GM19438 (cell line): ENCODE data around the gene GABARAPL1.
"Not testable (repeated sequence)": the region's sequence is repeated elsewhere in the genome, so short reads cannot be mapped to it uniquely, and the experiment has no call there.

Experiments
- ATAC-seq: cut with Tn5 transposase; IDR thresholded peaks from one replicate; pipeline ENCODE4 v1.9.1; 2021; ENCODE audit warnings: low read depth; ENCODE audit not compliant: unreplicated experiment

The GABARAPL1 gene

GRCh38 chr12:10196210-10196609 lies 16.5 kb upstream of the GABARAPL1 start:
- ATAC-seq, result no peak

DNA sequence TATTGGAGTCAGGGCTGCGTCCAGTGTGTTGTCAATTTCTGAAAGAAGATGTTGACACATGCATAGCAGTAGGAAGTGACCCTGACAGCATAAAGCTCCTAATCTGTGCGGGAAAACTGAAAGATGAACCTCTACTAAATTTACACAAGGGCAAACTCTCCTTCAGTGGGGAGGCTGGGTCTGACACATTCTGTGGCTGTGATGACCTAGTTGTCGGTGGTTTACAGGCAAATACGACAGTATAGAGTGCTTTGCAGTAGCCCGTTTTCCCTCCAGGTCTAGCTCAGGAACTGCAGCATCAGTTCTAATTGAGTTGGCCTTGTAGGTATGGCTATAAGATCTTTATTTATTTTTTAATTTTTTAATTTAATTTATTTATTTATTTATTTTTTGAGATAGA lies 14.8 kb upstream of the GABARAPL1 start:
- ATAC-seq, result no peak

GRCh38 chr12:10204495-10204894 lies 8.2 kb upstream of the GABARAPL1 start:
- not testable (repeated sequence) for ATAC-seq

DNA sequence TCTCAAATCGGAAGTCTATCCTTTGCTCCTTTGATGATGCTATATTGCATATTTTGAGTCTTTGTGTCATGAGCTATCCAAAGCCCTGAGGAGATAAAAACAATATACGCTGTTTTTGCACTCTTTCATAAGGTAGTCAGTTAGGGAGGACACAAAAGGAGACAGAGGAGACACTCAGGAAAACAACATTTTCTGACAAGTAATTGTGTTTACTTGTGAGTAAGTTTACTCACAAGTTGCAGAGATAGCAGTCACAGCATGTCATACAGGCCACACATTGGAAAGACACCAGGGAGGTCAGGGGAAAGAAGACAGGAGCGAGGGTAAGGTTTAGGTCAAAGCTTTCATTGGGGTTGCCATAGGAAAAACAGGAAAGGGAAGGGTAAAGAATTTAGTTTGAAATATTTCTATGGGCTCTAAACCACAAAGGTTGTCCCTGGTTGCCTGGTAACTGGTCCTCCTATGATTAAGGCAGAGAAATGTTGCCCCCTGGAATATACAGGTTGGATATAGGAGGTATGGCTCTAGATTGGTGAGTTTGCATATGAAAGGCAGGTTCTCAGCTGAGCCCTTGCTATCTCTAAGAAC lies 7.4 kb upstream of the GABARAPL1 start:
- no peak for ATAC-seq

DNA sequence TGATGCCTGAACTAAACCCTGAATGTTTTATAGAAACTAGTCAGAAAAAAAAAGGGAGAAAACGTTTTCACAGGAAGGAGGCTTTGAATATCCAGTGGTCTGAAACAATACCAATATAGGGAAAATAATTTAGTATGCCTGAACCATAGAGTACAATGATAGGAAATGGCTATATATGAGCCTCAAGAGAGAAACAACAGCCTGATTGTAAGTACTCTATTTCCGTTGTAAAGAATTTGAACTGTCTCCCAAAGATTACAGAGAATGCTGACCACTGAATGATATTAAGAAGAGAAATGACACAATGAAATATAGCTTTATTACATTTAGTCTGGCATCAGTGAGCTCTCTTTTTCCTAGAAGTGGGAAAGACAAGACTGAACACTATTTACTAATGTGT lies 5.5 kb upstream of the GABARAPL1 start:
- ATAC-seq, result no peak

DNA sequence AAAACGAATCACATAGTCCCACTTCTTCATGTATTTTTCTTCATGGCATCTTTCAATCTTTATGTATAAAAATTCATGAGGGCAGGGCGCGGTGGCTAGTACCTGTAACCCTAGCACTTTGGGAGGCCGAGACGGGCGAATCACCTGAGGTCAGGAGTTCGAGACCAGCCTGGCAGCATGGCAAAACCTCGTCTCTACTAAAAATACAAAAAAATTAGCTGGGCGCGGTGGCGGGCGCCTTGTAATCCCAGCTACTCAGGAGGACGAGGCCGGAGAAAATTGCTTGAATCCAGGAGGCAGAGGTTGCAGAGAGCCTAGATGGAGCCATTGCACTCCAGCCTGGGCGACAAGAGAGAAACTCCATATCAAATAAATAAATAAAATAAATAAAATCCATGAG lies 2.5 kb upstream of the GABARAPL1 start:
- no peak for ATAC-seq

GRCh38 chr12:10211101-10211939 lies 1.4 kb upstream of the GABARAPL1 start:
- ATAC-seq, result no peak

GRCh38 chr12:10211940-10212738 lies 538 bp upstream of the GABARAPL1 start:
- peak; percentile 65 for ATAC-seq

DNA sequence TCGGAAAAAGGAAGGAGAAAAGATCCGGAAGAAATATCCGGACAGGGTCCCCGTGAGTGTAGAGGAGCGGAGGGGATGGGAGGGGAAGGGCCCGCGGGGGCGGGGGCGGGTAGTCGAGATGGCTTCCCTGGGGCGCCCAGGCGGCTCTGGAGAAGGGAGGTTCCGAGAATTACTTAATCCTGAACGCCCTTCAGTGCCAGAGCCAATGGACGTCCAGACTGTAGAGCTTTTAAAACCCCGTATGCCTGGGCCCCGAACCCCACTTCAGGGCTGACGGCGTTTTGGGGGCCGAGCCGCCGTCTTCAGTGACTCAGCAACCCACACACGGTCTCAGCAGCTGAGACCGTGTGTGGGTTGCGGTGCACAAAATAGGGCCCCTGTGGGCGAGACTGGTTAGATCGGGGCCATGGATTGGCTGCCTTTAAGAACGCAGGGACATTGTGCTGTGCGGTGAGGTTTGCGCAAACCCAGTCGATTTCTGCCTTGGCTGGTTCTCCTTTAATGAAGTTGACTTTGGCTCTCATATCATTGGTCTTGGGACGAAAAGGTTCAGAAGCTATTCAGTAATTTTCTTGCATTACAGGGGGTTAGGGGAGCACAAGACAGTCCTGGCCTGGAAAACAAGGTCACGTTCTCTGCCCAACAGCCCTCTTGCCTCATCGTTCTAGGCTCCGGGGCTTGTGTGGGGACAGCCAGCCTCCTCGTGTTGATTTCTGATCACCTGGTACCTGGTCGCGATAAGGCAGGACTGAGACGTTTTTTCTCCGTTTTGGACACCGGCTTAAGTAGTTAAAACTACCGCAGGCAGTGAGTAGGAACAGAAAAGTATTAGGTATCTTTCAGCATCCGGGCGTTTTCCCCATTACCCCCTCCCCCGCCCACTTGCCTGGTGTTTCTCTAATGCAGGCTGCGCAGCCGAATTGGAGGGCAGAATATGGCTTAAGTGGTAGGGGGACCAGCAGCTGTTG lies 775 bp downstream of the GABARAPL1 start:
- peak; percentile 19 for ATAC-seq

DNA sequence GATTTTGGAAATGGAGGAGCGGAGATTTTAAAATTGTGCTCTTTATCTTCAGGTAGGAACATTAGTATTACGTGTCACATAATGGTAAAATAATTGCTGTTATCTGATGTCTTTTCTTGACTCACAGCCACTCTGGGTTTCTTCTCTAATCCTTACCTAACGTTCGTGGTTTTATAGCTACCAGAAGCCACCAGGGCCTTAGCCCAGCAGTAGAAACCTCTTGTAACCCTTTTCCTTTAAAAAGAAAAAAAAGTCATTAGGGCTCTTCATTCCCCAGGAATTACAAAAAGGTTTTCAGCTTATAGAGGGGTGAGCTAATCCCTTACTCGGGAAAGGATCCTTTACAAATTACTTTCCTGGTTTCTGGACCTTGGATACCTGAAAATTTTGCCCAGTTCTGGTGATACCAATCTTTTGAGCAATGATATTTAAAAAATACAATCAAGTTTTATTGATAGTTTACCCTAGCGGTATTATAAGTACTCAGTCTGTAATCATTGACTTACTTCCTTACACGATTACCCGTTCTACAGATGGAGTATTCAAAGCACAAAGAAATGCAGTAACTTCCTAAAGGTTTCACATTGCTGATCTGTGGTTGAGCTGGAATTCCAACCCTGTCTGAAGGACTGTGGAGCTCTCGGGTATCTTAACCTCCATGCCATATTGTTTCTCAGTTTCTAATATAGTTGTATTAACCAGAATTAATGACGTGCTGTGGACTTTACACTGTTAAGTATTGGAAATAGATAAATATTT lies 1.6 kb downstream of the GABARAPL1 start:
- ATAC-seq, result no peak

DNA sequence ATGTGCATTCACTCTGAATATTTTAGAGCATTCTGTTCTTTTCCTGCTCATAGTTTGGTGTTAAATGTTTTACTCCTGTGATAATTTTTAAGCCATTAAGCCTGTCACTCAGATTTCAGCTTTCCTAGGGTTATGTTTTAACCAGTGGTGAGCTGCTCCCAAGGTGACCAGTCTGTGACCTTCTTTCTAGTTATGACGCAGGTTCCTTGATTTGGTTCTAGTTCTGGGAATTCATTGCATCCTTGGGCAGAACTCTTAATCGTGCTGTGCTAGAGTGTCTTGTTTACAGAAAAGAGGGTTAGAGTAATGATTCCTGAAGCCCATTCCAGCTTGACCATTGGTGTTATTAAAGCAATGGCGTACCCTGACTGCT lies 2.2 kb downstream of the GABARAPL1 start:
- ATAC-seq, result no peak

GRCh38 chr12:10215436-10215835 lies 2.8 kb downstream of the GABARAPL1 start:
- ATAC-seq, result no peak

- not testable (repeated sequence) for ATAC-seq
Measured at GRCh38 chr12:10215946-10216345, 3.3 kb downstream of the GABARAPL1 start.

- no peak for ATAC-seq
Measured at GRCh38 chr12:10218021-10218420, 5.3 kb downstream of the GABARAPL1 start.

DNA sequence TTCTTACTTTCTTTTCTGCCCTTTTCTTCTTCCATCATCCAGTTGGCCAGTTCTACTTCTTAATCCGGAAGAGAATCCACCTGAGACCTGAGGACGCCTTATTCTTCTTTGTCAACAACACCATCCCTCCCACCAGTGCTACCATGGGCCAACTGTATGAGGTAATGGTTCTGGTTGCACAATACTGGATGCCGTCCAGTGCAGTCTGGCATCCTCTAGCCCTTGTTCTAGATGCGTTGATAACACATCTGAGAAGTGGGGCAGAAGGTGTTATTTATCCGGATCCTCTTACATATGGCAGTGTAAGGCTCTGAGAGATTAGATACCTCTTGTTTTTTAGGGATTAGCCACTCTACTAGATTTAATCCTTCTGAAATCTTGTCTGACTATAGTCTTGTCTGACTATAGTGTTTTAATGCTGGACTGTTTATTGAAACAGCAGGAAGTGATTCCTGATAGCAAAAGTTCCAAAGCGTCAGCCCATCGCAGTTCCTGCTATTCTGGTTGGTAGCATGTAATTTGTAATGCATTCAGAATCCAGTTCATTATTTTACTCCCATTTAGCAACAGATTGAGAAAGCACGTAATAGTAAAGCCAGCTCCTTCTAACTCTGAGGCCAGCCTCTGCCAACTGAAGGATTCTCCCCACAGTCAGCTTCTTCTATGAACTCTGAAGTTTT lies 7.9 kb downstream of the GABARAPL1 start:
- no peak for ATAC-seq

- ATAC-seq, result no peak
Measured at GRCh38 chr12:10221846-10222245, 9.2 kb downstream of the GABARAPL1 start.

DNA sequence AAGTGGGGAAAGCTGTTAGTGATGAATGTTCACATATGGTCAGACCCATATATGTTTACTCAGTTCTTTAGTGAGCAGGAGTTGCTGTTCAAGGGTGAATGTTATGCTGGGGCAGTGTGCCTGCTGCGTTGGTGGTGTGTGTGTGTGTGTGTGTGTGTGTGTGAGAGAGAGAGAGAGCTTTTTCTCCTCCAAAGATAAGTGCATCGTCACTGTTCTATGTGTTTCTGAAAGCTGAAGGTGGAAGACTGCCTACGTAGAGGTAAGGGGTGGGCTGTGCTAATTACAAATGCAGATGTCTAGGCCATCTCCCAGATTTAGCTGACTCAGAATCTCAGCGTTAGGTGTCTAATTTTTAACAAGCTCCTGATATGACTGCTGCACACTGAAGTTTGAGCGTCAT lies 10.5 kb downstream of the GABARAPL1 start:
- ATAC-seq, result no peak

DNA sequence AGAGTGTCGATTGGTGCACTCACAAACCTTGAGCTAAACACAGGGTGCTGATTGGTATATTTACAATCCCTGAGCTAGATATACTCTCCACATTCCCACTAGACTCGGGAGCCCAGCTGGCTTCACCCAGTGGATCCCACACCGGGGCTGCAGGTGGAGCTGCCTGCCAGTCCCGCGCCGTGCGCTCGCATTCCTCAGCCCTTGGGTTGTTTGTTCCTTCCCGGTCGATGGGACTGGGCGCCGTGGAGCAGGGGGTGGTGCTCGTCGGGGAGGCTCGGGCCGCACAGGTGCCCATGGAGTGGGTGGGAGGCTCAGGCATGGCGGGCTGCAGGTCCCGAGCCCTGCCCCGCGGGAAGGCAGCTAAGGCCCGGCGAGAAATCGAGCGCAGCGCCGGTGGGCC lies 12.7 kb downstream of the GABARAPL1 start:
- ATAC-seq, result not testable (repeated sequence)

GRCh38 chr12:10226086-10226485 lies 13.4 kb downstream of the GABARAPL1 start:
- no peak for ATAC-seq
